NCI-H1417 treated with DMSO at 0.1 percent for 48 hours (cell line): ENCODE results near the gene MCM7.

ENCODE experiments used
- DNase-seq: peaks from one replicate; lab custom pipeline; 2025; lab: John Stamatoyannopoulos, UW

Gene MCM7

DNA sequence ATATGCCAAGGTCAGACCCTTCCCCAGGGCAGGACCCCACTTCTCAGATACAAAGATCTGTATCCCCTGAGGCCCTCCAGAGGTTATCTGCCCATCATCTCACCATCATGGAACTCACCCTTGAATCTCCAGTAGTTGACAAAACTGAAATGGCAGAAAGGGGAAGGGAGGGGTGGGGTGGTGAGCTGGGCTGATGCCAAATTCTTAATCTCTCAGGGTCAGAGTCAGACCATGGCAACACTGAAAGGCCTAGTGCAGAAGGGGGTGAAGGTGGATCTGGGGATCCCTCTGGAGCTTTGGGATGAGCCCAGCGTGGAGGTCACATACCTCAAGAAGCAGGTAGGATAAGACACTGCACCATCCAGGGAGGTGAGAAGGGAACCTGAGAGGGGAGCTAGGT, 21.4 kb upstream of the MCM7 start:
- no peak for DNase-seq

DNA sequence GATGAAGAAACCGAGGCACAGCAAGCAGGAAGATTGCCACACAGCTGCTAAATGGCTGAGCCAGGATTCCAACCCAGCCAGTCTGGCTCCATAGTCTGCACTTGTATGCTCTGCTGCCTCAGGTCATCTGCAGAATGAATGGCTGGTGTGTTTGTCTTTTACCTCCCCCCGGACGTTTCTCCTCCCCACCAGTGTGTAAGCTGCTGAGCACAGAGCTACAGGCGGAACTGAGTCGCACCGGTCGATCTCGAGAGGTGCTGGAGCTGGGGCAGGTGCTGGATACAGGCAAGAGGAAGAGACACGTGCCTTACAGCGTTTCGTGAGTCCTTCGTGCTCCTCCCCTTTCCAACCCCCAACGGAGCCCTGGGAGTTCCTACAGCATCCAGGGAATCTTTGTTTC, 20.9 kb upstream of the MCM7 start:
- peak; percentile 47 for DNase-seq

DNA sequence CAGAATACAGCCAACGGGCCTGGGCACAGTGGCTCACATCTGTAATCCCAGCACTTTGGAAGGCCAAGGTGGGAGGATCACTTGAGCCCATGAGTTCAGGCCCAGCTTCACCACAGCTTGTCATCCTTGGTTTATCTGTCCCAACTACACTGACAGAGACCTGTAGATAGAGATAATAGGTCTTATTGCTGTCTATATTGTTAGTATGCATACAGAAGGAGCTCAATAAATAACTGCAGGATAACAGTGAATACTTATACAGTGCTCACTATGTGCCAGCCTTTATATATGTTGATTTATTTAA, 19.5 kb upstream of the MCM7 start:
- no peak for DNase-seq

DNA sequence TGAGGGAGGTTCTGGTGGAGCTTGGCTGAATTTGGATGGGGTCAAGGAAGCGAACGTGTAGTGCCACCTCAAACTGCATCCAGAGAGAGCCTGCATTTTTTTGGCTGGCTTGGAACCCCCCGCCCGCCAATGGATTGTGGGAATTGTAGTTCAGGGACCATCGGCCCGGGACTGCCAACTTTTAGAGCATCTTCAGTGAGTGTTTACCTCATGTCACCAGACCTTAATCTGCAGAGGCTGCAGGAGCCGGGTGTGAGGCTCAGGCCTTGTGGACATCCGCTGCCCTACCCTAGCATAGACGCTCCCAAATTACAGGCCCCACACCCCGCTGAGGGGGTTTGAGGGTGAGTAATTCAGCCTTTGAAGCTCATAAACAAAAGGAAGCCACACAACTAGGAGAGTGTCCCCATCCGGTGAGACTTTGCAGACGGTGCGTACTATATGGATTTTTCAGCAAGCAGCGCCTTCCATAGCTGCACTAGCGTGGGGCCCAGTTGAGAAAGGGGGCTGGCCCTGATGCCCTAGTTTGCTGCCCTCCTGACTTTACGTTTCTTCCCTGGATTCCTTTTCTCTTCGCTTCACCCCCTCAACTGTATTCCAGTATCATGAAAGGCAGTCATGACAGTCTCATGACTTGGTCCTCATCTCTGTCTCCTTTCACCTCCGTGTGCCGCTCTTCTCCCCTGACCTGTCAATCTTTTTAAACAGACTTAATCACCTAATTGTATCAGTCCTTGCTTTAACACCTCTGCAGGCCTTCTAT, 19.0 kb upstream of the MCM7 start:
- DNase-seq: no peak

DNA sequence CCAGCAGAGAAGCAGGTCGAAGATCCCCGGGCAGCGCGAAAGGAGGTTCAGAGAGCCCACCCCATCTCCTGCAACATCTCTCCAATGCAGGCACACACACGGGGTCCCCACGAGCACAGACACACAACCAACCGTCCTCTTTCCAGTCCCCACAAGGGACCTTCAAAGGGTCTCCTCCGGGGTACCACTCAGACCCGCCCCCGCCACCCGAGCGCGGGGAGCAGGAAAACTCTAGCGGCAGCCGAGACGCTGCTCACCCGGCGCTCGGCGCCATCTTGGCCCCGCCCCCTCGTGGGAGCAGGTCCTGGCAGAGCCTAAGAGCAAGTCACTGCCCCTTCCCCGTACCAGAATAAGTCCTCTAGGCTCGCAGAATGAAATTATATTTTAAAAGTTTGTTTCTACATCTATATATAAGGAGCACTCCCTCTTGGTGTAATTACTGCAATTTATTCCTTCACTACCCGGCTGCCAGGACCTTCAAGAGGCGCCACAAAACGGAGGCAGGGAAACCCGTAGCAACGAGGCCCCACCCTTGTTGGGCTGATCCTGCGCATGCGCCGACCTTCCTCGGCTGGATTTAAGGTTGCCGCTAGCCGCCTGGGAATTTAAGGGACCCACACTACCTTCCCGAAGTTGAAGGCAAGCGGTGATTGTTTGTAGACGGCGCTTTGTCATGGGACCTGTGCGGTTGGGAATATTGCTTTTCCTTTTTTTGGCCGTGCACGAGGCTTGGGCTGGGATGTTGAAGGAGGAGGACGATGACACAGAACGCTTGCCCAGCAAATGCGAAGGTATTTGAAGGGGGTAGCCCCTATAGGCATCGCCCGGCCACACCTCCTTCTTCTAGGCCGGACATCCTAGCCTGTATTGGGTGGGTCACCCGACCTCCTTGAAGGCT, 18.1 kb upstream of the MCM7 start, which contains the start of the genes CNPY4 and TAF6:
TSS of gene CNPY4 (plus strand) at position 563 of the 898 bp plus-strand sequence. CDS start at position 674, 111 bp downstream.
TSS of gene TAF6 (minus strand) at position 287 of the 898 bp plus-strand sequence. CDS start 5,149 bp downstream, outside the sequence.
- peak; percentile 94 for DNase-seq

DNA sequence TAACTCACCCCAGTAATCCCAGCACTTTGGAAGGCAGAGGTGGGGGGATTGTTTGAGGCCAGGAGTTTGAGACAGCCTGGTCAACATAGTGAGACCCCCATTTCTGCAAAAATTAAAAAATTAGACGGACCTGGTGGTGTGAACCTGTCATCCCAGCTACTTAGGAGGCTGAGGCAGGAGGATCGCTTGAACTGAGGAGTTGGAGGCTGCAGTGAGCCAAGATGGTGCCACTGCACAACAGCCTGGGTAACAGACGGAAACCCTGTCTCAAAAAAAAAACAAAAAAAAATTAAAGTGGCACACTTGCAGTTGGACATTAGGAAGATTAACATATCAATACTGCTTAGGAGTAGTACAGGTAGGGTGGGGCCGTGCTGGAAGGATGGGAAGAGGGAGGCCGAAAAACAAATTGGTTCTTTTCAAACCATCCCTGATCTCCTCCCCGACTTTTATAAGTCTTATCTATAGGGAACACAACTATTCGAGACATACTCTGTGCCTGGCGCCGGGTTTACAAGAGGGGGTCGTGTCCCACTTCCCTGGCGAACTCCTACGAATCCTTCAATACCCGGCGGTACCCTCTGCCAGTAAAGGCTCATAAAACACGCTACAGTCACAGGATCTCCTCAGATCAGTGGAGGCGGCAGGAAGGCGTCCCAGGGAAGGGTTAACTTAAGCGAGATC, 17.3 kb upstream of the MCM7 start:
- DNase-seq: no peak

DNA sequence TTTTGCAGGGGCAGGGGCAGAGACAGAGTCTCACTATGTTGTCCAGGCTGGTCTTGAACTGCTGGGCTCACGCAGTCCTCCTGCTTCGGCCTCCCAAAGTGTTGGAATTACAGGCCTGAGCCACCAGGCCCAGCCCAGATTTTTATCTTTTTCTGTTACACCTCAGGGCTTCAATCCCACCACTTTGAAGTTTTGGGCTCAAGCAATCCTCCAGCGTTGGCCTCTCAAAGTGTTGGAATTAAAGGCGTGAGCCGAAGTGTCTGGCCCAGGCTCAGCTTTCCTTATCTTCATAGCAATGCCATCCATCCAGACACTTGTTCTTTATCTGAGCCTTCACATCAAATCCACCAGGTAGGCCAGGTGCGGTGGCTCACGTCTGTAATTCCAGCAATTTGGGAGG, 13.8 kb upstream of the MCM7 start:
- DNase-seq: no peak

DNA sequence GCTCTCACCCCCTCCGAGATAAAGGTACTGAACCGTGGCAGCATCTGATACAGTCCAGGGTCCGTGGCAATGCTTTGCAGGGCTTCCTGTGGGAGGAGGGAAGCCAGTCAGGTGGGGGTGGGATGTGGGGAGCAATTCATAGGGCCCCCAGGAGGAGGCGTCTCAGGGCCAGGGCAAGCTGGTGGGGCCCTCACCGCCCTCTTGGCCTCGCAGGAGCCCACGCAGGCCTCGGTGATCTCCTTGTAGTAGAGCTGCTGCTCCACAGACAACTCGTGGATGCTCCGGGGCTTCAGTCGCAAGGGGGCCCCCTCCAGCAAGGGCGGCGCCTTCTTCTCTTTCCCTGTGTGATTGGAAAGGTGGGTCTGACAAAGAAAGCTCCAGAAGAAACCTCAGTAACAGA, 10.7 kb upstream of the MCM7 start:
- no peak for DNase-seq

DNA sequence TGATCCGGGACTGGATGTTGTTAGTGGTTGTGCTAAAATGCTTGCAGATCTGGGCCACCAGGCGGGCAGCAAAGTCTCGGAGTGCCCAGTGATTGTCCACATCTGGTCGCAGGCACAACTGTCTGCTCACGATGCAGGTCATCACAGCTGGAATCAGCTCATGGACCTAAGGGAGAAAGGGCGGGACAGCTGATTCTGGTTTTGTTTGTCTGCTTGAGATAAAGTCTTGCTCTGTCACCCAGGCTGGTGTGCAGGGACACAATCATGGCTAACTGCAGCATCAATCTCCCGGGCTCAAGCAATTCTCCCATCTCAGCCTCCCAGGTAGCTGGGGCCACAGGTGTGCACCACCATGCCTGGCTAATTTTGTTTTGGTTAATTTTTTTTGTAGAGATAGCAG, 10.0 kb upstream of the MCM7 start:
- DNase-seq: no peak

DNA sequence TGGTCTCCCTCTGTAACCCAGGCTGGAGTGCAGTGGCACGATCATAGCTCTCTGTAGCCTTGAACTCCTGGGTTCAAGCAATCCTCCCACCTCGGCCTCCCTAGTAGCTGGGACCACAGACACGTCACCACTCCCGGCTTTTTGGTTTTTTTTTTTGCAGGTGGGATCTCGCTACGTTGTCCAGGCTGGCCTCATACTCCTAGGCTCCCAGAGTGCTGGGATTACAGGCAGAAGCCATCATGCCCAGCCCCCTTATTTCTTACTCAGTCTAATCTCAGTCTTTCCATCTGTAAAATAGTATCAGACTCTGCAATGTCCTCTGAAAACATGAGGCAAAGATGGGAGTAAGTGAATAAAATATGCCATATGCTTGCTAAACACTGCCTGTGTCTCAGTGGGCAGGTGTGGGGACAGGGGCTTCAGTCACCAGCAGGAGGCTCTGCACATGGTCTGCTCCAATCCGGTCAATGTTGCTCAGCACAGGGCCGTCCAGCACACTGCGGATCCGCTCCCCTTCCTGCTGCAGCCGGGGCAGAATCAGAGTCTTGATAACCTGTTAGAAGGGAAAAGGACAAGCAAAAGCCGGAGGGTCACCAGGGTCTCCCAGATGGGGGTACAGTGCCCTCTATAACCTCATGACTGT, 8.4 kb upstream of the MCM7 start:
- DNase-seq: no peak

DNA sequence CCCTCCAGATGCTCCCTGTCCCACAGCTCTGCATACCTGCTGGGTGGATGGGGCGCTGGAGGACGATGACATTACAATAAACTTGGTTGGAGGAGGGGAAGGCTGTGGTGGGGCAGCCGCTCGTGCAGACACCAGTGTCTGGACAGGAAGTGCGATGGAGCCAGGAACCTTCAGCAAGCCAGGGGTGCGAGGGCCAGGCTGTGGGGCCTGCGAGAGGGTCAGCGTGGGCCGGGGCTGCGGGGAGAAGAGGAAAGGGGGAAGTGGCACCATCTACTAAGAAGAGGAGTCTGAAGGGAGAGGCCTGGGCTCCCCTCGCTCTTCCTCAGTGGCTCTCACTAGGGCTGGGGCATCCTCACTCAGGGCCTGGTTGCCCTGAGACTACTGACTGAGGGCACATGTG, 6.7 kb upstream of the MCM7 start:
- DNase-seq: no peak

DNA sequence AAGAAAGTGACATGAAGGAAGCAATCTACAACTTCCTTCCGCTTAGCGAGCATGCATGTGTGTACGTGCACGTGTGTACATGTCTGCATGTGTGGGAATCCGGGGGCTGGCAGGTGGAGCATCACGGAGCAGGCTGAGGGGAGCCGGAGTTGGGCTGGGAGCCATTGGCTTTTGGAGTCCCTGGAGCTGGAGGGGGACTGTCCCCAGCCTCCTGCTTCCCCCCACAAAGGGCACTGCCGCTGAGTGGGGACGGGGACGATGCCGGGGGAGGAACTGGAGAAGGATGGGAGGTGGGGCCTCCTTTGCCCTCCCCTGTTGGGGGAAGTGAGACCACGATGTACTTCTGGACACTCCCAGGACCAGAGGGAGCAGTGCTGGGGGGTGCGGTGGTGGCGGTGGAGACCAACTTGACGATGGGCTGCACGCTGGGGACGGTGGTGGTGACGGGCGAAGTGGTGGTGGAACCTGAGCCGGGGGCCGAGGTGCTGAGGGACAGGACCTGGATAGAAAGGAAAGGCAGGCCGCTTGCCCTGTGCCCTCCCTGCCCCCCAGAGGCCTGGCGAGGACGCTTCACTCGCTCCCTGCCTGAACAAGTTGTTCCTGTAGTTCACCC, 6.0 kb upstream of the MCM7 start:
- no peak for DNase-seq

DNA sequence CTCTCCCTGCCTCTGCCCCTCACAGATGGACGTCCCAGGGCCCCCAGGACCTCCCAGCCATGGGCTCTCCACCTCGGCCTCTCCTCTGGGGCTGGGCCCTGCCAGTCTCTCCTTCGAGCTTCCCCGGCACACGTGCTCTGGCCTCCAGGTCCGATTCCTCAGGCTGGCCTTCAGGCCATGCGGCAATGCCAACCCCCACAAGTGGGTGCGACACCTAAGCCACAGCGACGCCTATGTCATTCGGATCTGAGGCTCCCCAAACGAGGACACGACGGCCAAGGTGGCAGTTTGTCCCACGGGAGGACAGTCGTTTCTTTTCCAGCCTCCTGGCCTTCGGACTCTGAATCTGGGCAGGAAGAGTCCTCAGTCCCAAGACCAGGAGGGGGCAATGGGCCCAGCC, 5.4 kb upstream of the MCM7 start:
- no peak for DNase-seq

DNA sequence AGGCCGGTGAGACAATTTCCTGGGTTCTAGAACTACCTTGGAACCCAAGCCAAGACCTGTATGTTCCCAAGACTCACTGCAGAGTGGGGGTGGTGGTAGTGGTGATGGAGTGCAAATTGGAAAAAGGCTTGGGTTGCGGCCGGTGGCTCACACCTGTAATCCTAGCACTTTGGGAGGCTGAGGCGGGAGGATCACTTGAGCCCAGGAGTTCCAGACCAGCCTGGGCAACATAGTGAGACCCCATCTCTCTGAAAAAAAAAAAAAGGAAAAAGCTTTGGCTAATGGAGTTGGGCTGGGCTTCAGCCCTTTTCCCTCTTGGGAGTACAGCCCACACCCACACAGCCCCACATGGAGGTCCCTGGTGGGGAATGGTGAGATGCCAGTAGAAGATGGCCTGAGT, 4.3 kb upstream of the MCM7 start:
- DNase-seq: no peak

DNA sequence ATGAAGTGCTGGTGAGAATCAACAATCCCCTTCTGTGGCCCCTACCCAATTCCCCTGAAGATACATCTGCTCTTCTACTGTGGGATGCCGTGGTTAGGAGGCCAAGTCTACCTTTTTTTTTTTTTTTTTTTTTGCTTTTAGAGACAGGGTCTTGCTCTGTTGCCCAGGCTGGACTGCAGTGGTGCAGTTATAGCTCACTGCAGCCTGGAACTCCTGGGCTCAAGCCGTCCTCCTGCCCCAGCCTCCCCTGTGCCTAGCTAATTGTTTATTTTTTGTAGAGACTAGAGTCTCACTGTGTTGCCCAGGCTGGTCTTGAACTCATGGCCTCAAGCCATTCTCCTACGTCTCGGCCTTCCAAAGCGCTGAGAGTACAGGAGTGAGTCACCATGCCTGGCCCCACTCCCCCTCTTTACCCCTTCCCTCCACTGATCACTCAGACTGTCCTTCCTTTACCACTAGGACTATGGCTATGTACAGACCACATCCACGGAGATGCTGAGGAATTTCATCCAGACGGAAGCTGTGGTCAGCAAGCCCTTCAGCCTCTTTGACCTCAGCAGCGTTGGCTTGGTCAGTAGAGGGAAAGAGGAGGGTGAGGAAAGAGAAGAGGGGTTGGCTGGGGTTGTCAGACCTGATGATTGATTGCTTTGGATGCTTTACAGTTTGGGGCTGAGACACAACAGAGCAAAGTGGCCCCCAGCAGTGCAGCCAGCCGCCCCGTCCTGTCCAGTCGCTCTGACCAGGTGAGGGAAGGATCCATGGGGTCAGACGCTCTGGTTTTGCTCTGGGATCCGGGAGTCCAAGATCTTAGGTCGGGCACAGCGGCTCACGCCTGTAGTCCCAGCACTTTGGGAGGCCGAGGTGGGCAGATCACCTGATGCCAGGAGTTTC, 2.0 kb upstream of the MCM7 start:
- no peak for DNase-seq

DNA sequence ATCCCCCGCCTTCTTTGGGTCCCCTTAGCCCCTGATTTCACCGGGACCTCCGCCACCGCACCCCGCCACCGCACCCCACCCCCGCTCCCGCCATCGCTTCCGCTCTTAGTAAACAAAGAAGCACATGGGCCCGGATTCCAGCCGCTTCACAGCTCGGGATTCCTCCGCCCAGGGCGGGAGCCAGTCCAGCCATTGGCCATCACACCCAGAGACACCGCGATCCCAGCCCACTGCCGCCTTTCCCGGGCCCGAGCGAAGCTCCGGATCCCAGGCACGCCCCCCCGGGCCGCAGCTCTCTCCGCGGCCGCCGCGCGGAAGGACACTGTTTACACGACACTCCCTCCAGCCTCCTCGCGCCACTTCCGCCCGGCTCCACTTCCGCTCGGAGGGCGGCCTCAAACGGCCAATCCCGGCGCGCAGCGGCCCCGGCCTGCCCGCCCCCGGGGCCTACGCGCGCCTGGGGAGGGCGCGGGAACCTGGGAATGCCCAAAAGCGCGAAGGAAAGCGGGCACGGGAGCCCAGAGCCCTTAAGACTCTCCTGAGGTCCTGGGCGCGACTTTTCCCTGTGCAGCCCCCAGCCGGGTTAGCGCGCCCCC, 679 bp downstream of the MCM7 start:
- DNase-seq: peak; percentile 81

DNA sequence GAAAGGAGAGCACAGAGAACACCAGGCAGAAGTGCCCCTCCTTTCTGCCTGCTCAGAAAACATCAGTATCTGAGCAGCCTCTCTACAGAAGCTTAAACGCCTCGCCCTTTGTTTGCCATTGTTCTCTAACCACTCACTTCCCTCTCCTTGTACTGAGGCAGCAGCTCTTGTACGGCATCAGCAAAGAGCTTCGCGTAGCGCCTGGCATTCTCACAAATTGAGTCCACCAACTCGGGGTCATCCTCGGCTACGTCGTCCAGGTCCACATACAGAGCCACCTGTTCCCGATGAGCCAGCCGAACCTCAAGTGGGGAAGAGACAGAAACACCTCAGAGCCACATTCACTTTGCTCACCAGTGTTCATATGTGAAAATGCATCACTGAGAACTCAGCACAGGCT, 1.7 kb downstream of the MCM7 start:
- no peak for DNase-seq

DNA sequence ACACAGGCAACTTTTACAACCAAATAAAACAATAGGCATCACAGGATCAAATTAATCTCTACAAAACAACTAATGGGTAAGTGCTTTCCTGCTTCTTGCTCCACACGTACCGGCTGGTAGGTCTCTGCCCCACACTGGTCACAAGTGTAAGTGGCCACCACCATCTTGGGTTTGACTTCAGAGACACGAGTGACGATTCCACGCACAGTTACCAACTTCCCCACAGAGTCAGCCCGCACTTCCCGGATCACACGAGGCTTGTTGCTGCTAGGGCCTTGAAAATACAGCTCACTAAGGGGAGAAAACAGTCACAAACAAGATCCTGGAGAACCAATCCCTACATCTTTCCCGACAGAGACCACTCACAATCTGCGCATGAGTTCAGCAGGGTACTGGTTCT, 2.3 kb downstream of the MCM7 start:
- DNase-seq: no peak

DNA sequence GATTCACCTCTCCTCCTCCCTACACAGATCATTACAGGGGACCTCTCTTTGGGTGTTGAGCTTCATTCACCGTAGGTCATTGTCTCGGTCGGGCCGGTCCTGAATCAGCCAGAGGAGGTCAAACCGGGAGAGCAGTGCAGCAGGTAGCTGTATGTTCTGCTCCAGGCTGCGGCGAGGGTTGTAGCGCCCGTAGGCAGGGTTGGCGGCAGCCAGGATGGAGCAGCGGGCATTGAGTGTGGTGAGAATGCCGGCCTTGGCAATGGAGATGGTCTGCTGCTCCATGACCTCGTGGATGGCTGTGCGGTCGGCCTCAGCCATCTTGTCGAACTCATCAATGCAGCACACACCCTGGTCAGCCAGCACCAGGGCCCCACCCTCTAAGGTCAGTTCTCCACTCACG, 5.5 kb downstream of the MCM7 start:
- no peak for DNase-seq

DNA sequence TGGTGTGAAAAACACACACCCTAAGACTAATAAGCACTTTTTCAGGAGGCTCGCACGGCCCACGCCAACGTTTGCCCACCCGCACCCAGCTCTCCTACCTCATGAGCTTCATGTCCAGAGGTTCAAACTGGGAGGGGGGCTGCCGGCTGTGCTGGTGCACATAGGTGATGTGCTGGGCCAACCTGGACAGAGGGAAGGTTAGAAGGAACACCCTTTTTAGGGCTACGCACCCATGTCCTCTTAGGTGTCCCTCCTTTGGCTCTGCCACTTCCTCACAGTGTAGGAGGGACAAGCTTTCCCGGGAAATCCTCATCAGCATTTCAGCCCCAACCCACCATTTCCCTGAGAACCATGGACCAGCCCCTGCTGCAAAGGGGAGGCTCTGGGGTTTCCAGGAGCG, 5.9 kb downstream of the MCM7 start:
- DNase-seq: no peak
